ENCODE results near the gene HLCS. TPM values are rescaled to one million over a fixed set of nuclear protein-coding genes. Genes with fewer than 3 reads are reported as not detected.
A peak's percentile ranks its signal among the peaks of the same experiment; 100 is the strongest.

The HLCS gene
- total RNA-seq, 1 donor, result 59.7 TPM

GRCh38 chr21:36859744-36860501 is 106.5 kb downstream of the HLCS start:
- peak; percentile 65 for DNase-seq (ENCODE audit: insufficient read length, low spot score, missing footprints)
- Histone ChIP-seq H3K36me3 (ENCODE audit: insufficient read depth, low read length) (no peaks in the 10 kb centered on the region), H3K79me2 (ENCODE audit: insufficient read depth, low read length) (no peaks in the 10 kb centered on the region), H3K4me3 (ENCODE audit: insufficient read depth, low read length) (no peak overlapping the region), H3K4me1 (ENCODE audit: insufficient read depth, low read length) (peaks cover 17% of the 10 kb centered on the region), H2AFZ (ENCODE audit: low read length) (no peak overlapping the region), H4K20me1 (ENCODE audit: insufficient read depth, low read length) (no peaks in the 10 kb centered on the region), H3K9me3 (ENCODE audit: low read depth, low read length) (no peaks in the 10 kb centered on the region), H3K27me3 (ENCODE audit: insufficient read depth, low read length) (no peaks in the 10 kb centered on the region), H3K4me2 (ENCODE audit: insufficient read depth, low read length) (no peak overlapping the region), H3K27ac (ENCODE audit: low read depth, low read length) (peak overlapping the region; percentile 80)
- TF ChIP-seq, protein P1, sequence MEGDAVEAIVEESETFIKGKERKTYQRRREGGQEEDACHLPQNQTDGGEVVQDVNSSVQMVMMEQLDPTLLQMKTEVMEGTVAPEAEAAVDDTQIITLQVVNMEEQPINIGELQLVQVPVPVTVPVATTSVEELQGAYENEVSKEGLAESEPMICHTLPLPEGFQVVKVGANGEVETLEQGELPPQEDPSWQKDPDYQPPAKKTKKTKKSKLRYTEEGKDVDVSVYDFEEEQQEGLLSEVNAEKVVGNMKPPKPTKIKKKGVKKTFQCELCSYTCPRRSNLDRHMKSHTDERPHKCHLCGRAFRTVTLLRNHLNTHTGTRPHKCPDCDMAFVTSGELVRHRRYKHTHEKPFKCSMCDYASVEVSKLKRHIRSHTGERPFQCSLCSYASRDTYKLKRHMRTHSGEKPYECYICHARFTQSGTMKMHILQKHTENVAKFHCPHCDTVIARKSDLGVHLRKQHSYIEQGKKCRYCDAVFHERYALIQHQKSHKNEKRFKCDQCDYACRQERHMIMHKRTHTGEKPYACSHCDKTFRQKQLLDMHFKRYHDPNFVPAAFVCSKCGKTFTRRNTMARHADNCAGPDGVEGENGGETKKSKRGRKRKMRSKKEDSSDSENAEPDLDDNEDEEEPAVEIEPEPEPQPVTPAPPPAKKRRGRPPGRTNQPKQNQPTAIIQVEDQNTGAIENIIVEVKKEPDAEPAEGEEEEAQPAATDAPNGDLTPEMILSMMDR (IDR thresholded peaks at IDR 0.05; ENCODE audit: extremely low read depth, low read depth, low read length), result no peak

DNA sequence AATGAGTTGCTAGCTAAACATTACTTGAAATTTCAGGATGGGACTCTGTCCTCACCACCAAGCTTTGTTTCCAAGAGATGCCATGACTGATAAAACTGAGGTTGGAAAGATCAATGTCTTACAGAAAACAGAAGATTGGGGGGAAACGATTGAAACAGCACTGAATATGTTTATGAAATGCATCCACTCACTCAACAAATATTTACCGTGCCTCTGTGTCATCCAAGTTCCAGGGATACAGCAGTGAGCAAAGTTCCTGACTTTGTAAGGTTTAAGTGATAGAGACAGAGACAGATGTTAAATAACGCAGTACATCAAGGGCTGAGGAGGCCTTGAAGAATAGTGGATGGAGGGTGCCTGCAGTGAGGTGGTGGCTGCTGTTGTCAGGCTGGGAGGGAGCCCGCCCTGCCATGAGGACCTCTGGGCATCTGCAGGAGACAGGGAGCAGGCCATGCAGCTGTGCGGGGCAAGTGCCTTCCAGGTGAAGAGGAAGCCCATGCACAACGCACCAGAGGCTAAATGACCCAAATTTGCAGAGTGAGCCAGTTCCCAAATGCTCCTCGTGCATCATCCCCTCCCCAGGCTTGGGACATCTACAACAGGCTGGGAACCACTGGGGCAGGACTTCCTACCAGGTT is 108.0 kb downstream of the HLCS start:
- Histone ChIP-seq H4K20me1 (ENCODE audit: insufficient read depth, low read length) (no peaks in the 10 kb centered on the region), H3K4me3 (ENCODE audit: insufficient read depth, low read length) (no peak overlapping the region), H3K27me3 (ENCODE audit: insufficient read depth, low read length) (no peaks in the 10 kb centered on the region), H3K36me3 (ENCODE audit: insufficient read depth, low read length) (no peaks in the 10 kb centered on the region), H3K4me1 (ENCODE audit: insufficient read depth, low read length) (peaks cover 17% of the 10 kb centered on the region), H3K27ac (ENCODE audit: low read depth, low read length) (no peak overlapping the region), H3K4me2 (ENCODE audit: insufficient read depth, low read length) (no peak overlapping the region), H2AFZ (ENCODE audit: low read length) (no peak overlapping the region), H3K79me2 (ENCODE audit: insufficient read depth, low read length) (no peaks in the 10 kb centered on the region), H3K9me3 (ENCODE audit: low read depth, low read length) (no peaks in the 10 kb centered on the region)
- TF ChIP-seq, protein P1 (IDR thresholded peaks at IDR 0.05; ENCODE audit: extremely low read depth, low read depth, low read length), result no peak
- no peak for DNase-seq (ENCODE audit: insufficient read length, low spot score, missing footprints)

DNA sequence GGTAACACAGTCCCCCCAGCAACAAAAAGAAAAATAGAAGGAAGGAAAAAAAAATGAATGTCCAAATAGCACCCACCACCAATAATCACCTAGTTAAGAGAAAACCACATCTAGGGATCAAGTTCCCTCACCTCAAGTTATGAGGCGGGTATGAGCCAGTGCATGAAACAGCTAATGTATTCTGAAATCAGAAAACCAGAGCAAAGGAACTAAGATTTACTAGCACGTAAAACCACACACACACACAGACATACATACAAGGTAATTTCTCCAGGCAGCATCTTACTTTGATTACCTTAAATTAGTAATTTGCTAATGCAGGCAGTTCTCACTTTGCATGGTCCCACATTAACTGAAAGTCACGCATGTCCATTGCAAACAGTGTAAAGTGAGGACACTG is 109.8 kb downstream of the HLCS start:
- Histone ChIP-seq H2AFZ (ENCODE audit: low read length) (no peak overlapping the region), H3K79me2 (ENCODE audit: insufficient read depth, low read length) (no peaks in the 10 kb centered on the region)
- TF ChIP-seq, protein P1 (IDR thresholded peaks at IDR 0.05; ENCODE audit: extremely low read depth, low read depth, low read length), result no peak

DNA sequence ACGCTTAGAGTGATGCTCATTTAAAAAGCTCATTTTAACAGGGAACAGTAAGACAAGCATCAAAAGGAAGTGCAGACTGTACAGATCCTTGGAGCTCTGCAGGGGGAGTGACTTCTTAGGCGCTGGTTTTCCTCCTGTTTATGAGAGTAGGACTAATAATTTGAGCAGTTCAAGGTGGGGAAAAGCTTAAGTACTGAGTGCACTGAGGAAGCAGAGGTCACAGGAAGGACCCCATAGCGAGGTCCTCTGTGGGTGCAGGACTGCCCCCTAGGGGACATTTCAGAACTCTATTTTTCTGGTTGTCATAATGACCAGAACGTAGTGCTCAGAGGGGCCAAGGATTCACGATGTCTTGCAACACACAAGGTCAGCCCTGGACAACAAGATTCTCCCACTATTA is 112.1 kb downstream of the HLCS start:
- Histone ChIP-seq H3K9me3 (ENCODE audit: low read depth, low read length) (no peaks in the 10 kb centered on the region), H3K36me3 (ENCODE audit: insufficient read depth, low read length) (no peaks in the 10 kb centered on the region), H3K27ac (ENCODE audit: low read depth, low read length) (no peak overlapping the region), H2AFZ (ENCODE audit: low read length) (no peak overlapping the region), H3K4me2 (ENCODE audit: insufficient read depth, low read length) (no peak overlapping the region), H3K4me1 (ENCODE audit: insufficient read depth, low read length) (peaks cover 11% of the 10 kb centered on the region), H3K4me3 (ENCODE audit: insufficient read depth, low read length) (no peak overlapping the region), H4K20me1 (ENCODE audit: insufficient read depth, low read length) (no peaks in the 10 kb centered on the region), H3K79me2 (ENCODE audit: insufficient read depth, low read length) (peaks cover 2% of the 10 kb centered on the region), H3K27me3 (ENCODE audit: insufficient read depth, low read length) (no peaks in the 10 kb centered on the region)
- TF ChIP-seq, protein P1 (IDR thresholded peaks at IDR 0.05; ENCODE audit: extremely low read depth, low read depth, low read length), result peak; percentile 65
- no peak for DNase-seq (ENCODE audit: insufficient read length, low spot score, missing footprints)

More for the DNA sequence above, 109.8 kb downstream of the HLCS start:
- Histone ChIP-seq H3K4me2 (ENCODE audit: insufficient read depth, low read length) (no peak overlapping the region), H3K36me3 (ENCODE audit: insufficient read depth, low read length) (no peaks in the 10 kb centered on the region), H3K4me1 (ENCODE audit: insufficient read depth, low read length) (peaks cover 17% of the 10 kb centered on the region), H4K20me1 (ENCODE audit: insufficient read depth, low read length) (no peaks in the 10 kb centered on the region), H3K27me3 (ENCODE audit: insufficient read depth, low read length) (no peaks in the 10 kb centered on the region), H3K9me3 (ENCODE audit: low read depth, low read length) (no peaks in the 10 kb centered on the region), H3K4me3 (ENCODE audit: insufficient read depth, low read length) (no peak overlapping the region), H3K27ac (ENCODE audit: low read depth, low read length) (no peak overlapping the region)
- DNase-seq (ENCODE audit: insufficient read length, low spot score, missing footprints), result no peak

Measured in osteoblast (primary cell).